CD4-positive, alpha-beta T cell treated with Interleukin-12 subunit alpha and Interleukin-12 subunit beta, for 1 hour (primary cell): ENCODE measurements around the gene RAB31.

Source experiments
- DNase-seq: peaks from one replicate; pipeline ENCODE4 v3.0.0-alpha.2; 2020

Gene RAB31

GRCh38 chr18:9738266-9738969 lies 30.3 kb downstream of the RAB31 start:
- no peak for DNase-seq

GRCh38 chr18:9739516-9739915 lies 31.4 kb downstream of the RAB31 start:
- no peak for DNase-seq

DNA sequence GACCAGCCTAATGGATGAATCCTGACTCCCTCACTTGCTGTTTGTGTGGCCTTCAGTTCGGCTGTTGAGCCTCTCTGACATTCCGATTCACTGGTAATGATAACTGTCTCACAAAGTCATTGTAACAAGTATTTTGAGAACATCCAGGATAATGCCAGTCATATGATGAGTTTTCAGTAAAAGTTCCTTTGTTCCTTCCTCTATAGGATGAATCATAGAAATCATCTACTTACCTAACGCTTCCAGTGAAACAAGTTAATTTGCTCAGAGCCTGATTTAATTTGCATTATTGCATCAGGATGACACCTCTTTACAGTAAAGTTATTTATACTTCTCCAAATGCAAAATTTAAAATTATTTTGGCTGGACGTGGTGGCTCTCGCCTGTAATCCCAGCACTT lies 32.0 kb downstream of the RAB31 start:
- DNase-seq, result no peak

GRCh38 chr18:9741406-9741792 lies 33.3 kb downstream of the RAB31 start:
- DNase-seq, result no peak

GRCh38 chr18:9741793-9742523 lies 33.9 kb downstream of the RAB31 start:
- no peak for DNase-seq

- no peak for DNase-seq
Measured at GRCh38 chr18:9742524-9743131, 34.5 kb downstream of the RAB31 start.

GRCh38 chr18:9743200-9744016 lies 35.3 kb downstream of the RAB31 start:
- DNase-seq, result no peak

DNA sequence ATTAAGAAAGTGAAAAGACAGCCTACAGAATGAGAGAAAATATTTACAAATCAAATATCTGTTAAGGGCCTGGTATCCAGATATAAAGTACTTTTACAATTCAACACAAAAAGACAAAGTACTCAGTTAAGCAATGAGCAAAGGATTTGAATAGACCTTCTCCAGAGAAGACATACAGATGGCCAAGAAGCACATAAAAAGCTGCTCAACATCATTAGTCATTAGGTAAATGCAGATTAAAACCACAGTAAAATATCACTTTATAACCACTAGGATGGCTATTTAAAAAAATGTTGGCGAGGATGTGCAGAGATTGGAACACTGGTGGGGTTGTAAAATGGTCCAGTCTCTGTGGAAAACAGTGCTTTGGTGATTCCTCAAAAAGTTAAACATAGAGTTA lies 38.9 kb downstream of the RAB31 start:
- no peak for DNase-seq

- no peak for DNase-seq
Measured at GRCh38 chr18:9749611-9750010, 41.5 kb downstream of the RAB31 start.

DNA sequence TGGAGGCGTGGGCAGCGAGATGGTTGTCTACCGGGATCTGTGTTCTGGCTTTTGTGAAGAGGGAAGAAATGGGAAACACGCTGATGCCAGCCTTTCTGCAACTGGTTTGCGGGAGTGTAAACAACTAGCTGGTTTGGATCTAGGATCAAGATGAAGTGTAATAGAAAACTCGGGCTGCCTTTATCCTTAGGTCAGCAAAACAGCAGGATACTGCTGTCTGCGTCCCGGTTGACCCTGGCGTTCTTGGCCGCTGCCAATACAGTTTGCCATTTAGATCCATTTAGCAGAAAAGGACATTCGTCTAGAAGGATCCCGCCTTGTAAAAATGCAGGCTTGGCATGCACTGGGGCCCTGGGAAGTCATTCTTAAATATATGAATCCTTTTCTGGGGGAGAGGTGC lies 42.0 kb downstream of the RAB31 start:
- no peak for DNase-seq

DNA sequence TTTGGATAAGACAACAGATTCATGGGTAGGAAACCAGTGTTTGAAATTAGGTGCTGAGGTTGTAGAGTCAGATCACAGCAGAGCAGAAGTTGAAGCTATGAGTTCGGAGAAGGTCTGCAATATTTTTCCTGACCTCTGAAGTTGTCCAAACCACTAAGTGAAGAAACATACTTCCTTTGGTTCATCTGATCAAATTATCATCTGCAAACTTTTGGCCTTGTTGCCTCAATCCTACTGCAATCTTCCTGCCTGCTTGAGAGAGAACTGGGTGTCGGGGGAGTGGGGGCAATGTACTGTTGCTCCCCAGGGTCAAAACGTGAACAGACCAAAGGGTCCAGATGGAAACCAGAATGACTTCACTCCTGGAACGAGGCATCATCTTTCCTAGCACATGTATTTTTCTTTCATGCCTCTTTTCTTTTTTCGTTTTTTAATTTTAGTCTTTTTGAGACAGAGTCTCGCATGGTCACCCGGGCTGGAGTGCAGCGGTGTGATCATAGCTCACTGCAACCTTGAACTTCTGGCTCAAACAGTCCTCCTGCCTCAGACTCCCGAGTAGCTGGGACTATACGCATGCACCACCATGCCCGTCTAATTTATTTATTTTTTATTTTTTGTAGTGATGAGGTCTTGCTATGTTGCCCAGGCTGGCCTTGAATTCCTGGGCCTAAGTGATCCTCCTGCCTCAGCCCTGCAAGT lies 42.7 kb downstream of the RAB31 start:
- no peak for DNase-seq

DNA sequence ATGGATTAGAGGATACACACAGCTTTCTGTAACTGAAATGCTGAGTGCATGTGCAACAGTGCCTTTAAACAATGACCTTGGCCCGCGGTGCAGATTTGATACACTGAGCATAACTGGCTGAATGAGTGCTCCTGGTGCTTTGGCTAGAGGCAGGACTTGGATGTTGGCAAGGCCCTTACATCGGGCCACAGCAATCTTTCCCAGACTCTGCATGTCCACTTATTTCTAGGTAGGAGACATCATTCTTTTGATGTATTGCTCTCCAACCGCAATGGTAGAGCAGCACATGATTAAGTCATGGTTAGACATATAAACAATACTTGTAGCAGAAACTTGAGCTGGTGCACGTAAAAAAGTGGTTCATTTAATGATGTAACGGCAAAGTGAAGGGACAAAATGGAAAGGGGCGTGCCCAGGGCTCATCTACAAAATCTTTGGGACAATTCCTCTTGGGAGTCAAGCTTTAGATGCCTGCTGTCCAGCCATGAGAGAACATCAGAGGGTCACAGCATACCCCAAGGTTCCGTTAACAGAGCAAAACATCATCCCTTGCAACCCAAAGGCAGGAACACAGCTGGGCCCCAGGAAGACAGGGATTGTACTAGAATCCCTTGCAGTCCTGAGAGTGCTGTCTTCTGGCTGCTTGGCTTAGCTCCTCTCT lies 43.4 kb downstream of the RAB31 start:
- DNase-seq, result no peak

DNA sequence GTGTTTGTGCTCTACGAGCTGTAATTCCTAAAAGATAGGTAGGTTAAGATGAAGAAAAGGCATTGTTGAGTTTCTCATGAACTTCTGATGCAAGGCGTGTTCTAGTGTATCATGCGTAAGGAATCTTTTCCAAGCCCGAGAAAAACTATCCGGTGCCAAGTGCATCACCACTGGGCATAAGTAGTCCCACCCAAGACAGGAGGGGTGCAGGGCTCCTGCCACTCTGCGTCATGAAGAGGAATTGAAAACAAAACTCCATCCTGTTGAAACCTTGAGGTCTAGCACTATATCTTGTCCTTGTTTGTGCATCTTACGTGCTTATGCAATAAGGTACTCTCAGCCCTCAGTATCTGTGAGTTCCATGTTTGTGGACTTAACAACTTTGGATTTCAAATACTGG lies 45.7 kb downstream of the RAB31 start:
- DNase-seq, result no peak

- no peak for DNase-seq
Measured at GRCh38 chr18:9755110-9755509, 47.0 kb downstream of the RAB31 start.

GRCh38 chr18:9755615-9756014 lies 47.5 kb downstream of the RAB31 start:
- DNase-seq, result no peak

DNA sequence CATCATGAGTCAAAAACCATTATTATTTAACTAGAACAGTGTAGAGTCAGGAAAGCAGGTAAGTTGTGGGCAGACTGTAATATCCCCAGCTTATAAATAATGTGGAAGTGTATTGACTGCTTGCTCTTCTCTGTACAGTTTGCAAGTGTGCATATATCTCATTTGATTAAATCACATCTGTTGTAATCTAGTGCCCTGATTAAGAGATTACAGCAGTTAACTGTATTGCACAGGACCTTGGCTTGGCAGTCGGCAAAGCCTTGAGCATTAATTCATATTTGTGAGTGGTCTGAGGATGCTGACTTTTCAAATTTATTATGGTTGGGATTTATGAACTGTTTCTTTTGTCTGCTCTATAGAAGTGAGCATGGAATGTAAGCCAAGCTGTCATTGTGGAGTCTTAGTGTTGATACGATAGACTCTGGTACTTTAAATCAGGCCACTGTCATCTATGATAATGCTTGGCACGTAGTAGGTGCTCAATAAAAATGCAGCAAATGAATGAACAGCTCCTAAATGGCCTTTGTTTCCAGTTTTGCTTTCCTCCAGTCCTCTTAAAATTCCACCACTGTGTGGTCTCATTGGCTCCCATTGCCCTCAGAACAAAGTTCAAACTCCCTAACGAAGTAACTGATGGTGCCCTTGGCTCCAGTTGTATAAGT lies 48.3 kb downstream of the RAB31 start:
- DNase-seq, result no peak

DNA sequence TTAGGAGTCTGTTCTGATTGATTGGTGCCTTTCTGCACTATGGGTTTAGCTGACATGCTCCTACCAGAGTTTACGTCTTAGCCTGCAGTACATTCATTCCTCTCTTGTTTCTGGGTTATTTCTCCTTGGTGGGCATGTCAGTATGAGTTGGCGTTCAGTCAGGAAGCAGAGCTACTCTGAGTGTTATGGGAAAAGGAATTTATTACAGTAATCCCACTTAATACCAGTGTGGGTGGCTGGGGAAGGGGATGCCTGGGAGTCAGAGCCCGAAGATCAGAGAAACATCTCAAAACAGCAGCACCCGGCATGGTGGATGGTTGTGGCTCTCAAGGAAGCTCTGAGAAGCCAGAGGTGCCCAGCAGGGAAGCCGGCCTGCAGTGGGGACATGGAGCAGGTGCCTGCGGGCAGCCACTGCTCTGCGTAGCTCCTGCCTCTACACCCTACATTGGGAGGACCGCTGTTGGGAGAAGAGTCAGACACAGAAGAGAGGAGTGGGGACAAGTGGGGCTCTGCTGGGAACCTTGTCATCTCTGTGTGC lies 48.9 kb downstream of the RAB31 start:
- DNase-seq, result no peak

GRCh38 chr18:9757827-9758621 lies 49.9 kb downstream of the RAB31 start:
- no peak for DNase-seq

GRCh38 chr18:9758624-9759075 lies 50.5 kb downstream of the RAB31 start:
- DNase-seq, result no peak

- no peak for DNase-seq
Measured at GRCh38 chr18:9760641-9761040, 52.5 kb downstream of the RAB31 start.
